Measurements from ENCODE around the gene SWSAP1.

GRCh38 chr19:11324748-11325389 is 49.6 kb upstream of the SWSAP1 start:
- TF ChIP-seq CTCF (IDR thresholded peaks at IDR 0.05; ENCODE audit: low read length) (no peak), EZH2 (IDR thresholded peaks at IDR 0.05; ENCODE audit: borderline replicate concordance, low read length) (no peak)
